WTC11 (cell line): ENCODE measurements around the gene SLC2A4. TPM values are rescaled to one million over a fixed set of nuclear protein-coding genes. Genes with fewer than 3 reads are reported as not detected.

Source experiments
- ATAC-seq: fragments of 200-7000 bp; cut with Tn5 transposase; 2 replicates; pipeline ENCODE4 v1.10.0; 2021; ENCODE audit warnings: mild to moderate bottlenecking, moderate library complexity
- CTCF ChIA-PET: fragments of 300-600 bp; sonication (Branson Sonifier 250); formaldehyde crosslinking; loops from one replicate; lab custom pipeline; 2021; ENCODE audit warnings: antibody characterized with exemption; lab: Charles Lee
- POLR2A ChIA-PET: fragments of 350-600 bp; sonication (Branson Sonifier 250); formaldehyde crosslinking; loops from one replicate; lab custom pipeline; 2021; ENCODE audit warnings: antibody characterized with exemption; lab: Charles Lee
- DNase-seq: peaks from one replicate; pipeline ENCODE4 v3.0.0; 2021; ENCODE audit warnings: low spot score
- H3K27ac Mint-ChIP-seq: 2 replicates; pipeline ENCODE4 v1.8.0; 2021; ENCODE audit warnings: mixed read lengths
- H3K27me3 Mint-ChIP-seq: 2 replicates; pipeline ENCODE4 v1.8.0; 2021; ENCODE audit warnings: low read depth, mild to moderate bottlenecking, moderate library complexity, mixed read lengths
- H3K36me3 Mint-ChIP-seq: 2 replicates; pipeline ENCODE4 v1.8.0; 2021; ENCODE audit warnings: mixed read lengths
- H3K4me1 Mint-ChIP-seq: 2 replicates; pipeline ENCODE4 v1.8.0; 2022; ENCODE audit warnings: mixed read lengths
- H3K4me3 Mint-ChIP-seq: 2 replicates; pipeline ENCODE4 v1.8.0; 2021; ENCODE audit warnings: mild to moderate bottlenecking, moderate library complexity, mixed read lengths
- H3K9me3 Mint-ChIP-seq: 2 replicates; pipeline ENCODE4 v1.8.0; 2021; ENCODE audit warnings: mixed read lengths
- AFF4 ChIP-seq: sonication (generic); formaldehyde crosslinking; IDR thresholded peaks from 2 replicates; pipeline ENCODE4 v1.8.1; 2023; ENCODE audit warnings: mild to moderate bottlenecking, missing genetic modification reagents, borderline replicate concordance
- ATF6 ChIP-seq: sonication (generic); formaldehyde crosslinking; IDR thresholded peaks from 2 replicates; pipeline ENCODE4 v1.8.1; 2023; ENCODE audit warnings: mild to moderate bottlenecking, missing genetic modification reagents
- EMX1 ChIP-seq: fragments of 250-450 bp; sonication (Bioruptor Pico); IDR thresholded peaks from 2 replicates; pipeline ENCODE4 v1.8.0; 2021; ENCODE audit warnings: mild to moderate bottlenecking
- ERG ChIP-seq: fragments of 250-450 bp; sonication (Bioruptor Pico); IDR thresholded peaks from 2 replicates; pipeline ENCODE4 v1.8.0; 2021; ENCODE audit warnings: mild to moderate bottlenecking
- ESRRA ChIP-seq: sonication (generic); formaldehyde crosslinking; IDR thresholded peaks from 2 replicates; pipeline ENCODE4 v1.8.1; 2022; ENCODE audit warnings: mild to moderate bottlenecking, missing genetic modification reagents, borderline replicate concordance
- FOXJ3 ChIP-seq: sonication (generic); formaldehyde crosslinking; IDR thresholded peaks from 2 replicates; pipeline ENCODE4 v1.9.0; 2021; ENCODE audit warnings: missing genetic modification reagents, mild to moderate bottlenecking, borderline replicate concordance
- FOXP4 ChIP-seq: sonication (generic); formaldehyde crosslinking; IDR thresholded peaks from 2 replicates; pipeline ENCODE4 v1.8.0; 2022; ENCODE audit warnings: mild to moderate bottlenecking, missing genetic modification reagents
- IRF1 ChIP-seq: sonication (generic); formaldehyde crosslinking; IDR thresholded peaks from 2 replicates; pipeline ENCODE4 v1.8.0; 2023; ENCODE audit warnings: missing genetic modification reagents
- NFYB ChIP-seq: sonication (generic); formaldehyde crosslinking; conservative IDR thresholded peaks from 2 replicates; pipeline ENCODE4 v1.8.0; 2022; ENCODE audit warnings: low read depth, missing genetic modification reagents
- NR3C1 ChIP-seq: sonication (generic); formaldehyde crosslinking; conservative IDR thresholded peaks from 2 replicates; pipeline ENCODE4 v1.8.1; 2023; ENCODE audit warnings: low read depth, mild to moderate bottlenecking, missing genetic modification reagents
- SMAD3 ChIP-seq: sonication (generic); formaldehyde crosslinking; IDR thresholded peaks from 2 replicates; pipeline ENCODE4 v1.8.0; 2022; ENCODE audit warnings: missing genetic modification reagents, mild to moderate bottlenecking, borderline replicate concordance
- TP53 ChIP-seq: sonication (generic); formaldehyde crosslinking; IDR thresholded peaks from 2 replicates; pipeline ENCODE4 v1.8.1; 2023; ENCODE audit warnings: mild to moderate bottlenecking, missing genetic modification reagents
- USF1 ChIP-seq: sonication (generic); formaldehyde crosslinking; IDR thresholded peaks from 2 replicates; pipeline ENCODE4 v1.8.0; 2022; ENCODE audit warnings: mild to moderate bottlenecking, missing genetic modification reagents
- ZBTB21 ChIP-seq: sonication (generic); formaldehyde crosslinking; IDR thresholded peaks from 2 replicates; pipeline ENCODE4 v1.8.1; 2023; ENCODE audit warnings: mild to moderate bottlenecking, missing genetic modification reagents, borderline replicate concordance
- ZNF121 ChIP-seq: sonication (generic); formaldehyde crosslinking; IDR thresholded peaks from 2 replicates; pipeline ENCODE4 v1.8.0; 2023; ENCODE audit warnings: missing genetic modification reagents
- ZNF232 ChIP-seq: sonication (generic); formaldehyde crosslinking; IDR thresholded peaks from 2 replicates; pipeline ENCODE4 v1.8.0; 2022; ENCODE audit warnings: mild to moderate bottlenecking, missing genetic modification reagents
- ZNF416 ChIP-seq: fragments of 250-450 bp; sonication (Bioruptor Pico); IDR thresholded peaks from 2 replicates; pipeline ENCODE4 v1.9.0; 2021; ENCODE audit warnings: mild to moderate bottlenecking, inconsistent platforms
- ZNF425 ChIP-seq: fragments of 250-450 bp; sonication (Bioruptor Pico); conservative IDR thresholded peaks from 2 replicates; pipeline ENCODE4 v1.9.0; 2021; ENCODE audit warnings: mild to moderate bottlenecking
- ZNF532 ChIP-seq: fragments of 250-450 bp; sonication (Bioruptor Pico); IDR thresholded peaks from 2 replicates; pipeline ENCODE4 v1.9.0; 2021; ENCODE audit warnings: mild to moderate bottlenecking, borderline replicate concordance
- total RNA-seq: library from RNA; stranded (reverse); gene quantifications from 3 replicates; pipeline ENCODE4 v1.2.3, GENCODE V29; 2021

Gene SLC2A4
- total RNA-seq, 1 experiment from 2014 or later, result 6.4 TPM

GRCh38 chr17:7296189-7296861, 14.8 kb downstream of the SLC2A4 start:
- ATAC-seq (peak; percentile 27), DNase-seq (peak; percentile 94)
- POLR2A ChIA-PET, result interaction anchor here (1.2 to 1.4 kb wide), 2 partner anchors 12 to 16 kb away, joined by 3 to 7 read pairs; no protein-coding TSS in a partner anchor
- CTCF ChIA-PET, result interaction anchor here (0.6 to 4.1 kb wide), 30 partner anchors 8 to 250 kb away, joined by 3 to 119 read pairs (median 4); partner anchors contain the start of genes ACADVL, ACAP1, DLG4 and DVL2
- Mint-ChIP-seq H3K27ac (no peak overlapping the region), H3K36me3 (no peaks in the 10 kb centered on the region), H3K4me1 (peaks cover 23% of the 10 kb centered on the region), H3K27me3 (peaks cover 76% of the 10 kb centered on the region), H3K4me3 (peak overlapping the region; percentile 70), H3K9me3 (no peaks in the 10 kb centered on the region)
- TF ChIP-seq ATF6 (CRISPR knock-in tag) (no peak), NFYB (CRISPR knock-in tag) (no peak), ZNF425 (CRISPR knock-in tag) (no peak), SMAD3 (CRISPR knock-in tag) (peak; percentile 81; the same call in 1 of the 2 replicates), EMX1 (CRISPR knock-in tag) (no peak), ZNF232 (peak; percentile 95), ZNF121 (CRISPR knock-in tag) (0 out of 2 replicates have a peak, but pooled peaks have one; percentile 20), ERG (no peak), ZNF416 (CRISPR knock-in tag) (no peak), ZBTB21 (CRISPR knock-in tag) (no peak), AFF4 (CRISPR knock-in tag) (no peak), FOXJ3 (CRISPR knock-in tag) (no peak), USF1 (CRISPR knock-in tag) (peak; percentile 84), TP53 (peak; percentile 86; the same call in 1 of the 2 replicates), FOXP4 (CRISPR knock-in tag) (peak; percentile 94), ESRRA (CRISPR knock-in tag) (peak; percentile 80), NR3C1 (CRISPR knock-in tag) (peak; percentile 66; the same call in 1 of the 2 replicates), ZNF532 (CRISPR knock-in tag) (no peak), IRF1 (no peak)
